H9 (cell line): ENCODE results near the gene FGFR3. TPM values are rescaled to one million over a fixed set of nuclear protein-coding genes. Genes with fewer than 3 reads are reported as not detected.

Source experiments
- DNase-seq: peaks from one replicate; pipeline ENCODE4 v3.0.0-alpha.2; 2017
- H2AFZ ChIP-seq: one replicate; pipeline ENCODE4 v1.6.1; 2013; ENCODE audit warnings: mild to moderate bottlenecking, low read length, control low read depth, moderate library complexity
- H2AK5ac ChIP-seq: 2 replicates; pipeline ENCODE4 v1.6.1; 2013; ENCODE audit warnings: low read length, control low read depth, mixed read lengths; ENCODE audit not compliant: insufficient read length
- H2BK120ac ChIP-seq: one replicate; pipeline ENCODE4 v1.6.1; 2013; ENCODE audit warnings: low read depth, mild to moderate bottlenecking, low read length, control low read depth, inconsistent platforms; ENCODE audit not compliant: poor library complexity, severe bottlenecking
- H2BK12ac ChIP-seq: 2 replicates; pipeline ENCODE4 v1.6.1; 2013; ENCODE audit warnings: low read length, control low read depth, mixed read lengths, low read depth; ENCODE audit not compliant: insufficient read length
- H2BK15ac ChIP-seq: 2 replicates; pipeline ENCODE4 v1.6.1; 2013; ENCODE audit warnings: low read depth, low read length, control low read depth
- H2BK20ac ChIP-seq: one replicate; pipeline ENCODE4 v1.6.1; 2013; ENCODE audit warnings: low read depth, mild to moderate bottlenecking, low read length, control low read depth, inconsistent platforms; ENCODE audit not compliant: poor library complexity, severe bottlenecking
- H2BK5ac ChIP-seq: 2 replicates; pipeline ENCODE4 v1.6.1; 2013; ENCODE audit warnings: low read length, control low read depth, mixed read lengths; ENCODE audit not compliant: insufficient read length
- H3K14ac ChIP-seq: 2 replicates; pipeline ENCODE4 v1.6.1; 2013; ENCODE audit warnings: low read length, control low read depth; ENCODE audit not compliant: insufficient read depth
- H3K18ac ChIP-seq: 2 replicates; pipeline ENCODE4 v1.6.1; 2013; ENCODE audit warnings: low read depth, mild to moderate bottlenecking, mixed read lengths, low read length, control low read depth; ENCODE audit not compliant: insufficient read length
- H3K23ac ChIP-seq: 2 replicates; pipeline ENCODE4 v1.6.1; 2013; ENCODE audit warnings: low read length, control low read depth, mixed read lengths, low read depth; ENCODE audit not compliant: insufficient read length
- H3K23me2 ChIP-seq: 2 replicates; pipeline ENCODE4 v1.6.1; 2013; ENCODE audit warnings: low read depth, mild to moderate bottlenecking, mixed read lengths, low read length, control low read depth; ENCODE audit not compliant: insufficient read length, poor library complexity, severe bottlenecking
- H3K27ac ChIP-seq: 2 replicates; pipeline ENCODE4 v1.5.1; 2013; ENCODE audit warnings: low read length, control low read depth, mixed read lengths, low read depth; ENCODE audit not compliant: insufficient read length
- H3K27me3 ChIP-seq: 2 replicates; pipeline ENCODE4 v1.6.1; 2013; ENCODE audit warnings: low read length, control low read depth, inconsistent platforms; ENCODE audit not compliant: insufficient read depth
- H3K4ac ChIP-seq: 2 replicates; pipeline ENCODE4 v1.6.1; 2013; ENCODE audit warnings: low read depth, mild to moderate bottlenecking, control low read depth, inconsistent platforms, low read length, moderate library complexity
- H3K4me1 ChIP-seq: 2 replicates; pipeline ENCODE4 v1.6.1; 2013; ENCODE audit warnings: low read length, control low read depth, inconsistent platforms; ENCODE audit not compliant: insufficient read depth
- H3K4me2 ChIP-seq: 2 replicates; pipeline ENCODE4 v1.6.1; 2013; ENCODE audit warnings: low read length, control low read depth, mixed read lengths; ENCODE audit not compliant: insufficient read length, insufficient read depth
- H3K56ac ChIP-seq: 2 replicates; pipeline ENCODE4 v1.6.1; 2013; ENCODE audit warnings: low read depth, mild to moderate bottlenecking, mixed read lengths, low read length, control low read depth; ENCODE audit not compliant: insufficient read length
- H3K79me1 ChIP-seq: 2 replicates; pipeline ENCODE4 v1.6.1; 2013; ENCODE audit warnings: low read depth, mild to moderate bottlenecking, moderate library complexity, low read length, control low read depth, inconsistent platforms; ENCODE audit not compliant: insufficient read depth, poor library complexity, severe bottlenecking
- H3K79me2 ChIP-seq: 2 replicates; pipeline ENCODE4 v1.6.1; 2013; ENCODE audit warnings: low read length, control low read depth, inconsistent platforms; ENCODE audit not compliant: insufficient read depth
- H3K9ac ChIP-seq: 2 replicates; pipeline ENCODE4 v1.6.1; 2013; ENCODE audit warnings: low read length, control low read depth, mixed read lengths; ENCODE audit not compliant: insufficient read length; ENCODE audit errors: extremely low read depth
- H3K9me3 ChIP-seq: one replicate; pipeline ENCODE4 v1.6.1; 2013; ENCODE audit warnings: low read depth, low read length, inconsistent platforms; ENCODE audit not compliant: control insufficient read depth
- H3T11ph ChIP-seq: one replicate; pipeline ENCODE4 v1.6.1; 2013; ENCODE audit warnings: mild to moderate bottlenecking, low read length, control low read depth, inconsistent platforms
- H4K20me1 ChIP-seq: one replicate; pipeline ENCODE4 v1.6.1; 2013; ENCODE audit not compliant: control insufficient read depth, insufficient read length, insufficient read depth
- H4K5ac ChIP-seq: 2 replicates; pipeline ENCODE4 v1.6.1; 2013; ENCODE audit warnings: low read depth, mild to moderate bottlenecking, mixed read lengths, low read length, control low read depth; ENCODE audit not compliant: insufficient read length
- H4K8ac ChIP-seq: replicated peaks from 2 replicates; pipeline ENCODE4 v1.6.1; 2013; ENCODE audit warnings: low read length, control low read depth, mixed read lengths, low read depth; ENCODE audit not compliant: insufficient read length
- H4K91ac ChIP-seq: 2 replicates; pipeline ENCODE4 v1.6.1; 2013; ENCODE audit warnings: low read depth, mild to moderate bottlenecking, moderate library complexity, mixed read lengths, low read length, control low read depth; ENCODE audit not compliant: insufficient read length
- H3K27ac Mint-ChIP-seq, 3 experiments: 2 replicates in 2 of 3; 3 replicates in 1 of 3; pipeline ENCODE4 v1.8.0; 2020 to 2021; ENCODE audit warnings: mixed read lengths in 3 of 3, mild to moderate bottlenecking in 1 of 3, moderate library complexity in 1 of 3
- H3K27me3 Mint-ChIP-seq: 2 replicates; pipeline ENCODE4 v1.8.0; 2021; ENCODE audit warnings: low read depth, mild to moderate bottlenecking, moderate library complexity, mixed read lengths
- H3K36me3 Mint-ChIP-seq, 3 experiments: 2 replicates in 2 of 3; 3 replicates in 1 of 3; pipeline ENCODE4 v1.8.0; 2020 to 2021; ENCODE audit warnings: low read depth in 3 of 3, mixed read lengths in 3 of 3; ENCODE audit not compliant: insufficient read depth in 1 of 3
- H3K4me1 Mint-ChIP-seq, 2 experiments: 2 replicates each; pipeline ENCODE4 v1.8.0; 2020; ENCODE audit warnings: mixed read lengths in 2 of 2
- H3K4me3 Mint-ChIP-seq, 2 experiments: 2 replicates in 1 of 2; 3 replicates in 1 of 2; pipeline ENCODE4 v1.8.0; 2020 to 2021; ENCODE audit warnings: mild to moderate bottlenecking in 2 of 2, mixed read lengths in 2 of 2, moderate library complexity in 1 of 2
- H3K9me3 Mint-ChIP-seq, 2 experiments: 2 replicates in 1 of 2; 3 replicates in 1 of 2; pipeline ENCODE4 v1.8.0; 2020; ENCODE audit warnings: mild to moderate bottlenecking in 2 of 2, mixed read lengths in 2 of 2, moderate library complexity in 1 of 2
- CTCF ChIP-seq: fragments of 200-600 bp; sonication (generic); conservative IDR thresholded peaks from 3 replicates; pipeline ENCODE4 v1.8.0; 2021; ENCODE audit warnings: antibody characterized with exemption, mild to moderate bottlenecking
- WGBS: extraction: QIAGEN DNeasy Blood & Tissue Kit; methylation state at CpG from one replicate; pipeline ENCODE4 v1.1.7; 2013; ENCODE audit warnings: missing lambda C conversion rate, low lambda C conversion rate, mixed read lengths; ENCODE audit not compliant: insufficient read length; ENCODE audit errors: extremely low coverage; 5-methylcytosine and 5-hydroxymethylcytosine counted together
- total RNA-seq: library from RNA; stranded (reverse); gene quantifications from 2 replicates; pipeline ENCODE4 v1.2.1, GENCODE V29; 2021

The FGFR3 gene
- total RNA-seq, 1 experiment from 2014 or later, result 75.7 TPM

- H3K4ac ChIP-seq, result no peak overlapping the region
- no peaks in the 10 kb centered on the region for H3K4me1 ChIP-seq
- H3K9ac ChIP-seq, result no peak overlapping the region
- H2BK12ac ChIP-seq, result no peak overlapping the region
- peaks cover 7% of the 10 kb centered on the region for H3K23me2 ChIP-seq
- H3K79me2 ChIP-seq, result no peaks in the 10 kb centered on the region
- H3K27me3 ChIP-seq, result peaks cover 2% of the 10 kb centered on the region; the same call in 1 of the 2 replicates
- no peak overlapping the region for H2AK5ac ChIP-seq
- H2BK120ac ChIP-seq, result no peak overlapping the region
- no peaks in the 10 kb centered on the region for H3K9me3 Mint-ChIP-seq
- no peak overlapping the region for H3K27ac Mint-ChIP-seq
- DNase-seq, result no peak
- H3K18ac ChIP-seq, result no peak overlapping the region
- H2BK5ac ChIP-seq, result no peak overlapping the region
- H4K5ac ChIP-seq, result no peak overlapping the region
- H2AFZ ChIP-seq, result no peak overlapping the region
- no peak overlapping the region for H3K27ac ChIP-seq
- no peak overlapping the region for H4K91ac ChIP-seq
- H3T11ph ChIP-seq, result no peak overlapping the region
- no peak overlapping the region for H3K14ac ChIP-seq
- H3K27me3 Mint-ChIP-seq, result peaks cover 38% of the 10 kb centered on the region
- no peaks in the 10 kb centered on the region for H3K9me3 ChIP-seq
- H3K36me3 Mint-ChIP-seq, result peaks cover 0 to 6% (median 5%) of the 10 kb centered on the region in 3 experiments; a peak in 1 of 7 replicates
- H3K56ac ChIP-seq, result no peak overlapping the region
- H2BK20ac ChIP-seq, result no peak overlapping the region
- peaks cover 13 to 30% of the 10 kb centered on the region in 2 experiments for H3K4me1 Mint-ChIP-seq
- WGBS, result no CpG with 5 or more reads among the region's 29 CpGs
- no peak overlapping the region for H2BK15ac ChIP-seq
- H4K20me1 ChIP-seq, result no peaks in the 10 kb centered on the region
- H3K4me3 Mint-ChIP-seq, result peak overlapping the region; percentile 55 to 75
- H4K8ac ChIP-seq, result no peak overlapping the region
- no peak for TF ChIP-seq CTCF
- no peak overlapping the region for H3K23ac ChIP-seq
- H3K79me1 ChIP-seq, result no peaks in the 10 kb centered on the region
- H3K4me2 ChIP-seq, result peak overlapping the region; percentile 17
Measured at GRCh38 chr4:1792158-1792831, 798 bp upstream of the FGFR3 start.
